ENCODE data around the gene TRIOBP.
A peak's percentile ranks its signal among the peaks of the same experiment; 100 is the strongest.
"Not testable (repeated sequence)": the region's sequence is repeated elsewhere in the genome, so short reads cannot be mapped to it uniquely, and the experiment has no call there.

The TRIOBP gene, protein sequence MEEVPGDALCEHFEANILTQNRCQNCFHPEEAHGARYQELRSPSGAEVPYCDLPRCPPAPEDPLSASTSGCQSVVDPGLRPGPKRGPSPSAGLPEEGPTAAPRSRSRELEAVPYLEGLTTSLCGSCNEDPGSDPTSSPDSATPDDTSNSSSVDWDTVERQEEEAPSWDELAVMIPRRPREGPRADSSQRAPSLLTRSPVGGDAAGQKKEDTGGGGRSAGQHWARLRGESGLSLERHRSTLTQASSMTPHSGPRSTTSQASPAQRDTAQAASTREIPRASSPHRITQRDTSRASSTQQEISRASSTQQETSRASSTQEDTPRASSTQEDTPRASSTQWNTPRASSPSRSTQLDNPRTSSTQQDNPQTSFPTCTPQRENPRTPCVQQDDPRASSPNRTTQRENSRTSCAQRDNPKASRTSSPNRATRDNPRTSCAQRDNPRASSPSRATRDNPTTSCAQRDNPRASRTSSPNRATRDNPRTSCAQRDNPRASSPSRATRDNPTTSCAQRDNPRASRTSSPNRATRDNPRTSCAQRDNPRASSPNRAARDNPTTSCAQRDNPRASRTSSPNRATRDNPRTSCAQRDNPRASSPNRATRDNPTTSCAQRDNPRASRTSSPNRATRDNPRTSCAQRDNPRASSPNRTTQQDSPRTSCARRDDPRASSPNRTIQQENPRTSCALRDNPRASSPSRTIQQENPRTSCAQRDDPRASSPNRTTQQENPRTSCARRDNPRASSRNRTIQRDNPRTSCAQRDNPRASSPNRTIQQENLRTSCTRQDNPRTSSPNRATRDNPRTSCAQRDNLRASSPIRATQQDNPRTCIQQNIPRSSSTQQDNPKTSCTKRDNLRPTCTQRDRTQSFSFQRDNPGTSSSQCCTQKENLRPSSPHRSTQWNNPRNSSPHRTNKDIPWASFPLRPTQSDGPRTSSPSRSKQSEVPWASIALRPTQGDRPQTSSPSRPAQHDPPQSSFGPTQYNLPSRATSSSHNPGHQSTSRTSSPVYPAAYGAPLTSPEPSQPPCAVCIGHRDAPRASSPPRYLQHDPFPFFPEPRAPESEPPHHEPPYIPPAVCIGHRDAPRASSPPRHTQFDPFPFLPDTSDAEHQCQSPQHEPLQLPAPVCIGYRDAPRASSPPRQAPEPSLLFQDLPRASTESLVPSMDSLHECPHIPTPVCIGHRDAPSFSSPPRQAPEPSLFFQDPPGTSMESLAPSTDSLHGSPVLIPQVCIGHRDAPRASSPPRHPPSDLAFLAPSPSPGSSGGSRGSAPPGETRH (N-terminal part only)

DNA sequence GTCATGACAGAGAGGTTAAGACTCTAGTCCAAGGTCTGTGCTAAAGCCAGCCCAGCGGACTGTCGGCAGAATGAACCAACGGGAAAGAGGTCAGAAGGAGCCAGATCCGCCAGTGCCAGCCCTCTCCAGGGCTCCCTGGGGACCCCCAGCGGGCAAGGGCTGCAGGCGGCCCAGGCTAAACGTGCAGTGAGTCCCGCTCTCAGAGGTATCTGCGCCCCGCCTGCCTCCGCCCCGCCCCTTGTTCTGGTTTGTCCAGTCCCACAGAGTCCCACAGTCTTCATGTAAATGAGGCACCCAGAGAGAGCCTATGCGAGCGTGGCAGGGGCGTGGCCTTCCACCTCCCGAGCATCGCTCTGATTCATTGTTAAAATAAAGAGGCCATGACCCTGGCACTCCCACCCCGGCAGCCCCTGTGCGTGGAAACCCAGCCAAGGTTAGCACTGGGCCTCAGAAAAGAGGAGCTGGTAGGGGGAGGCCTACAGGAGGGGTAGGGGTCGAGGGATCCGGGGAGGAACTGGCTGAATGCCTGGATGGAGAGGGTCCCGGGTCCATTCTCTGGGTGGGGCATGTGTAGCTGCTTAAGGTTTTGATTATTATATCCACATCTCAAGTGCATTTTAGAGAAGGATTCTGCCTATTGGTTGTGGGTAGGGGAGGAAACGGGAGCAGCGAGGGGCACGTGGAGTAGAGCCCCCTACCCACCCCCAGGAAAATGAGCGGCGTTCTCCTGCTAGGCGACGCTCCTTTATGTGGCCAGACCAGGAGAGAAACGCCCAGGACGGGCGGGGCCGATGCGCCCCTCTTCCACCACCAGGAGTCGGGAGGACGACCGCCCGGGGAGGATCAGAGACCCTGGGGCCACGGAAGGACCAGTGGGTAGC lies at the start of gene TRIOBP:
TSS of gene TRIOBP (plus strand) at position 392 of the 881 bp plus-strand sequence. CDS start 4,318 bp downstream, outside the sequence.
- peak; percentile 85 for DNase-seq

DNA sequence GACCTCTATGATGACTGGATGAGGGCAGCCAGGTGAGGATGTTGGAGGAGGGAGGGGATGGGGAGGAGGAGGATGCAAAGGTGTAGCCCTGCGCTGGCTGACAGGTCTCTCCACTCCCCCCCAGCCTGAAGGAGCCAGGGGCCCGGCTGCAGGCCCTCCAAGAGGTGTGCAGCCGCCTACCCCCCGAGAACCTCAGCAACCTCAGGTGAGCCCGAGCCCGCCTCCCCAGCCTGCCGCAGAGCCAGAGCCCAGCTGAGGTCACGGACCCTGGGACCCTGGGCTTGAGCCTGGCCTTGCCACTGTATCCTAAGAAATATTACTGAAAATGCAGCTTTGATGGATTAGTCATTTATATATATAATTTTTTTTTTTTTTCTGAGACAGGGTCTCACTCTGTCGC lies 49.5 kb upstream of the TRIOBP start:
- DNase-seq, result no peak

DNA sequence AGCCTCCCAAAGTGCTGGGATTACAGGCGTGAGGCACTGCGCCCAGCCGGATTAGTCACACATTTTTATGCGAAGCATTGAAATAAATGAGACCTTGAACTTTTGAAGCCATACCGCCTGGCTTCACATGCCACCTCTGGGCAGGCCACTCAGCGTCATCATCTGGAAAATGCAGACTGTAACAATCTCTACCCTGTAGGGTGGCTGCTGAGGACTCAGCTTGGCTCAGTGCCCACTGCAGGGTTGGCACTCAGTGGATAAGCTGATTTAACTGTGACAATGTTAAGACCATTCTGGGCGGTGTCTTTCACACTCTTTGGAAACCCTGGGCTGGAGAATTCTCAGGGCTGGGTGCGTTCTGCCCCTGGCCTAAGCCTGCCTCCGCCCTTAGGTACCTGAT lies 48.9 kb upstream of the TRIOBP start:
- DNase-seq, result no peak

DNA sequence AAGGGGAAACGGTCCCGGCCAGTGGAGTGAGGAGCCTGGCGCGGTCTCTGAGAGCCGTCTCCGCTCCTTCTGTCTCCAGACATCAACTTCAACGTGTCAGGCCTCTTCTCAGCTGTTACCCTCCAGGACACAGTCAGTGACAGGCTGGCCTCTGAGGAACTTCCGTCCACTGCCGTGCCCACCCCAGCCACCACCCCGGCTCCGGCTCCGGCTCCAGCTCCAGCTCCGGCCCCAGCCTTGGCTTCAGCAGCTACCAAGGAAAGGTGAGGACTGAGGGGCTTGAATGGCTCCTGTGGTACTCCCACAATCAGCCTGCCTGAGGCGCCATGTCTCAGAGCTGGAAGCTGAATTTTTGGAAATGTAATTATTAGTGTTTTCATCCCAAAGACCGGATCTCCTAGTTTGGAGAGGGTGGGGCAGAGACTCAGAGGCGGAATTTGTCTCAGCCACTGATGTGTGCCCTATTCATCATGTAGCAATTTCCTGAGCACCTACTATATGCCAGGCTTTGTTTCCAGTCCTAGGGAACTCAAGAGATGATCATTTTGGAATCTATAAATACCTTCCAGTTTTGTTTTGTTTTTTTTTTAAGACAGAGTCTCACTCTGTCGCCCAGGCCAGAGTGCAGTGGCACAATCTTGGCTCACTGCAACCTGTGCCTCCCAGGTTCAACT lies 46.2 kb upstream of the TRIOBP start:
- no peak for DNase-seq

DNA sequence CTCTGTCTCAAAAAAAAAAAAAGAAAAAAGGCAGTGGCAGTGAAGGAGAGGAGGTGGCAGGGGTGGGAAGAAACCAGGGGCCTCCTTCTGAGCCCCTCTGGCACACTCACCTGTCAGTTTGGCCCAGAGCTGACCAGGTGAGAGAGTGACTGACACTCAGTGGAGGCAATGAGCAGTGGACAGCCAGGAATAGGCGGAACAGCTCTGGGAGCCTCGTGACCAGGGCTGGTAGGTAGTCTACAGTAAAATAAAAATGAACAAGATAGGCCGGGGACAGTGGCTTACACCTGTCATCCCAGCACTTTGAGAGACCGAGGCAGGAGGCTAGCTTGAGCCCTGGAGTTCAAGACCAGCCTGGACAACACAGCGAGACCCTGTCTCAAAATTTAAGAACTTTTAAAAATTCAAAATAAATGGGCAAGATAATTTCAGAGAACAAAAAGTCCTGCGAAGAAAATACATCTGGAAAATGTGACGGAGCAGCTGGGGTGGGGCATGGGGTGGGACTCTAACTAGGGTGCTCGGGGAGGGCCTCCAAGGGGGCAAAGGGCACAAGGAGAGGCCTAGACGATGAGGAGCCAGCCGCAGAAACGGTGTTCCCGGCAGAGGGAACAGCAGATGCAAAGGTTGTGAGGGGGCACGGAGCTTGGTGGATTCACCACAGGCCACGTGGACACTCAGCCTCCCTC lies 42.1 kb upstream of the TRIOBP start:
- DNase-seq, result no peak

DNA sequence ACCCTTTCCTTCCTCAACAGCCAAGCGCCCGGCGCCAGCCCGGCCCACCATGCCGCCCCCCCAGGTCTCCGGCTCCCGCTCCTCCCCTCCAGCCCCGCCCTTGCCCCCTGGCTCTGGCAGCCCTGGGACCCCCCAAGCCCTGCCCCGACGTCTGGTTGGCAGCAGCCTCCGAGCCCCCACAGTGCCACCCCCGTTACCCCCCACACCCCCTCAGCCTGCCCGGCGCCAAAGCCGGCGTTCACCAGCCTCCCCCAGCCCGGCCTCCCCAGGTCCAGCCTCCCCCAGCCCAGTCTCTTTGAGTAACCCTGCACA lies 41.6 kb upstream of the TRIOBP start:
- no peak for DNase-seq

DNA sequence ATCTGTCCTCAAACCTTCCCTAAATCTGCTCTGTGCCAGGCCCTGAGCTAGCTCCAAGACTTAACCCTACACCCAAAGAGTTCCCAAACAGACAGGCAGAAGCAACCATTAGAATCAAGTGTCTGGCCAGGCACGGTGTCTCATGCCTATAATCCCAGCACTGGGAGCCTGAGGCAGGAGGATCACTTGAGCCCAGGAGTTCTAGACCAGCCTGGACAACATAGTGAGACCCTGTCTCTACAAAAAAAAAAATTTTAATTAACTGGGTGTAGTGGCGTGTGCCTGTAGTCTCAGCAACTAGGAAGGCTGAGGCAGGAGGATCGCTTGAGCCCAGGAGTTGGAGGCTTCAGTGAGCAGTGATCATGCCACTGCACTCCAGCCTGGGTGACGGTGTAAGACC lies 40.3 kb upstream of the TRIOBP start:
- DNase-seq, result not testable (repeated sequence)

DNA sequence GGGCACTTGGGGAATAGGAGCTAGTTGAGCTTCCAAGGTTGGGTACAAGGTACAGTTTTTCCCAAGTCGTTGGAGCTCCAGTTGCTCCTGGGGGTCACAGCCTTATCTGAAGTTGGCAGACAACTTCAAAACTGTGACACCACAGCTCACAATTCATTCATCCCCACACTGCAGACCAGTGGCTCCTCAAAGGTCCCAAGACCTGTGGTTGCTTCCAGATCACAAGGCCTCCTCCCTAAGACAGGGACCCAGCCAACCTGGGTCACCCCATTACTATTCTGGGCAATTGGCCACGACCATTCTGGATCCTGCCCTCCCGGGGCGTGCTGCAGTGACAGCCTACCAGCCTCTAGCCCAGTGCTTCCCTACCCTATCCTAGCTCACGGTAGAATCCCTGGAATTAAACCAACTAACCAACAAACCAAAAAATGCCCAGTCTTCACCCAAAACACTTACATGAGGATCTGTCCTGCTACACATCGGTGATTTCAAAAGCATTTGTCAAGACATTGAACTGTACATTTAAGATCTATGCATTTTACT lies 39.2 kb upstream of the TRIOBP start:
- DNase-seq, result no peak

DNA sequence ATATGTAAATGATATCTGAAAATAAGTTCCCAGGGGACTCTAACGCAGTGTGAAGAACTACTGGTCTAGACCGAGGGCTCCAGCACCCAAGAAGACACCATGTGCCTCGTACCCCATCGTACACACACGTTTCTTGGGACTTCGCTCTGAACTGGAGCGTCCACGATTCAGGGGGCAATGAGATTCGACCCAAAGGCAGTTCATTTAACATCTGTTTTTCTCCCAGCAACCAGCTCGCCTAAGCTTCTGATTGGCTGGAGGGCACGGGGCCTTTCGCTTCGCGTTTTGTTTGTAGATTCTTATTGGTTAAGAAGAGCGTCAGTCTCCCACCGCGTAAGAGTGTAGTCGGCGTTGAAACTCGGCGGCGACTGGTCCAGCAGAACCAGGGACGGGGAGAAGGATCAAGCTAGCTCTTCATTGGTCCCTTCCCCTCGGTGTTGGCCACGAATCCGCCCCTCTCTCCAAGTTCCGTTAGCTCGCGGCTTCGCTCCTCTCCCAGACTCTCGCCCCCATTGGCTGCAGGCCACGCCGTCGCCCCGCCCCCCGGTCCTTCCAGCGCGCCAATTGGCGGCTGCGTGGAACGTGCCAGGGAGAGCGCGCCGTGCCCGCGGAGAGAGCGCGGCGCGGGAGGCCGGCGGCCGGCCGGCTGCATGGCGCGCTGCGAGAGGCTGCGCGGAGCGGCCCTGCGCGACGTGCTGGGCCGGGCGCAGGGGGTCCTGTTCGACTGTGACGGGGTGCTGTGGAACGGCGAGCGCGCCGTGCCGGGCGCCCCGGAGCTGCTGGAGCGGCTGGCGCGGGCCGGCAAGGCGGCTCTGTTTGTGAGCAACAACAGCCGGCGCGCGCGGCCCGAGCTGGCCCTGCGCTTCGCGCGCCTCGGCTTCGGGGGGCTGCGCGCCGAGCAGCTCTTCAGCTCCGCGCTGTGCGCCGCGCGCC lies 38.4 kb upstream of the TRIOBP start, which contains the start of gene PDXP:
TSS of gene PDXP (plus strand) at position 591 of the 933 bp plus-strand sequence. CDS start at position 651, 60 bp downstream.
- peak; percentile 96 for DNase-seq

DNA sequence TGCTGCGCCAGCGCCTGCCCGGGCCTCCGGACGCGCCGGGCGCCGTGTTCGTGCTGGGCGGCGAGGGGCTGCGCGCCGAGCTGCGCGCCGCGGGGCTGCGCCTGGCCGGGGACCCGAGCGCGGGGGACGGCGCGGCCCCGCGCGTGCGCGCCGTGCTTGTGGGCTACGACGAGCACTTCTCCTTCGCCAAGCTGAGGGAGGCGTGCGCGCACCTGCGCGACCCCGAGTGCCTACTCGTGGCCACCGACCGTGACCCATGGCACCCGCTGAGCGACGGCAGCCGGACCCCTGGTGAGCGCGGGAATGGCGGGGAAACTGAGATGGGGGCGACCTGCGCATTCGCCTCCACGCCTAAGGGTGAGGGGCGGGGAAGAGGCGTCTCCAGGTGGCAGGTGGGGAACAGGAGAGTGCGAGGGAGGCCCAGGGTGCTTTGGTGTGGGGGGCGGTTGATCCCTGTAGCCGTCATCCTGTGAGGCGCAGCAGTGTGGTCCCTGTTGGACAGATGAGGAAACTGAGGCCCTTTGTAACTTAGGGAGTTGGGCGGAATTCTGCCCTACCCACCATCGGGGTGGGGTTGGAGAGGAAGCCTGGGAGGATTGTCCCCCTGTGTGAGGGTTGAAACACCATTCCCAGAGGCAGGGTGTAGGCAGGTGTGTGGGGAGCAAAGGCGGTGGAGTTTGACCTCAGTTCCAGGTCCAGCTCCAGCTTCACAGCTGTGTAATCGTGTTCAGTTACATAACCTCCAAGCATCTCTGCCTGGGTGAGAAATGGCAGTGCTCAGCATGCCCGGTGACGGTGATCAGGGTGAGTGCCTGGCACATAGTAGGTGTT lies 37.6 kb upstream of the TRIOBP start:
- no peak for DNase-seq

DNA sequence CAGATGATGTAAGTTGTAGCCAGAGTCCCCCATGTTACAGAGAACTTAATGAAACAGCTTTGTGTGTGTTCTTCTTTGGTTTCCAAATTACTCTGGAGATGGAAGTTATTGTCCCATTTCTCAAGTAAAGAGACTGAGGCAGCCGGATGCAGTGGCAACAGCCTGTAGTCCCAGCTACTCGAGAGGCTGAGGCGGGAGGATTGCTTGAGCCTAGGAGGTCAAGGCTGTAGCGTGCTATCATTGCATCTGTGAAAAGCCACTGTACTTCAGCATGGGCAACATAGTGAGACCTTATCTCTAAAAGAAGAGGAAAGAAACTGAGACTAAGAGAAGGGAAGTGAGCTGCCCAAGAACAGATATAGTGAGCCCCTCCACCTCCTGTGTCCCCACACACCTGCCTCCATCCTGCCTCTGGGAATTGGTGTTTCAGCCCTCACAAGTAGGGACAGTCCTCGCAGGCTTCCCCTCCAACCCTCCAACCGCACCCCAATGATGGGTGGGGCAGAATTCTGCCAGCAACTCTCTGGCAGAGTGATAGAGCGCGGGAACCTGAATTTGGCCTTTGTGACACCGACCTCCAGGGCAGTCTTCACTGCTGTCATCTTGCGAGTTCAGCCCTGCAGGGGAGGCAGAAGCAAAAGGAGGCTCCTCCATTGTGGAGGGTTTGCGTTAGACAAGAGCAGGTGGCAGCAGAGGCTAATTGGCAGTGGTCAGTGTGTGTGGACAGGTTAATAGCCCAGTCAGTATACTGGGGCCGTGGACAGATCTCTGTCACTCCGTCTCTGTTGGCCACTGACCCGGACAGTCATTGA lies 36.7 kb upstream of the TRIOBP start:
- DNase-seq, result no peak

DNA sequence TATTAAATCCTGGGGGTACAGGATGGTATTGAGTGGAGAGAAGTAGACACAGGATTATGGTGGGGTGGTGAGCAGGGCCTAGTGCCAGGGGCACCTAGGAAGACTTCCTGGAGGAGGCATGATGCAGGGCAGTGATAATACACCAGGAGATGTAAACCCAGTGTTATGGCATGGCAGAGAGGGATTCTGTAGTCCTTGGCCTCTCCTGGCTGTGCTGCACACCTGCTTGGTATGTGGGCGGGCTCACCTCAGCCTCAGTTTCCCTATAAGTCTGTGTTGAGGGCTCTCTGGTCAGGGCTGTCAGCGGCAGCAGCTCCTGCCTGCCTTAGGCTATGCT lies 36.2 kb upstream of the TRIOBP start:
- DNase-seq, result no peak

DNA sequence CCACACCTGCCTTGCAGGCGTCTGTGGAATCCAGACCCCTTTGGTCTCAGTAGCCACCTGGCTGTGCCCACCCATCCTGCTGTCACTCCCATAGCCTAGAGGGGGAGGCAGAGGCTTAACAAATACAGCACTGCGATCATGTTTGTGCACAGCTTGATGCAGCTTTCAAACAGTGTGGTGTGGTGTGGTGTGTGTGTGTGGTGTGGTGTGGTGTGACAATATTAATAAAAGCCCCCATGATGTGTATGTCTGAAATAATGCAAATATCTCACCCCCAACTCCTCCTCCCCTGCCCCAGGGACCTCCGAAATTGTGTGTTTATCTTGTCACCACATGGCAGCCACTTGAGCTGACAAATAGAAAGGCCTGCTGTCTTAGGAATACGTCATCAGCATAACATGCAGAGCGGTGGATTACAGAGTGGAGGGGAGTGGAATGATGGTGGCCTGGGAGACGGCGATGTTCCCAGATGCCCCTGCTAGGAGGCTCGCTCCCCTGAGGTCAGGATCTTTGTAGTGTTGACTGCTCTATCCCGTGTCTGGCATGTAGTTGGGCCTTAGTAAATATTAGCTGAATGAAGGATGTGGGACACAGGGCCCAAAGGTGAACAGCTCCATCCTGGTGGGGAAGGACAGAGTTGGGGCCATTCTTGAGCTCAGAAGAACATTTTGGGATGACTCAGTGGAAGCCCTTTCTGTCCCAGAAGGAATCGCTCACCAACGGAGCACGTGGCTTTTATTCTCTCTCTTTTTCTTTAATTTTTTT lies 35.5 kb upstream of the TRIOBP start:
- no peak for DNase-seq

DNA sequence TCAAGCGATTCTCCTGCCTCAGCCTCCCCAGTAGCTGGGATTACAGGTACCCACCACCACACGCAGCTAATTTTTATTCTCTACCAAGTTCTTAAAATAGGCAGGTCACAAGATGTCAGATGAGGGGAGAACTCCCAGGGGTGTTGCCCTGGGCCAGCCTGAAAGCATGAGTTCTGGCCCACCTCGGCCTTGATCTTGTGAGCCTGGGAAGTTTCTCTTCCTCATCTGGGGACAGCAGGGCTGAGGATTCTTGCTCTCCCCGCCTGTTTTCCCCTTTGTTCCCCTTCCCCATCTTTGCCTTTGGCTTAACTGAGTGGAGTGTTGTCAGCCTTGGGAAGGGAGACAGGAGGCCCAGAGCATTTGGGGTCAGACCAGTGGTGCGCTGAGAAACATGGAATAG lies 34.8 kb upstream of the TRIOBP start:
- DNase-seq, result no peak

DNA sequence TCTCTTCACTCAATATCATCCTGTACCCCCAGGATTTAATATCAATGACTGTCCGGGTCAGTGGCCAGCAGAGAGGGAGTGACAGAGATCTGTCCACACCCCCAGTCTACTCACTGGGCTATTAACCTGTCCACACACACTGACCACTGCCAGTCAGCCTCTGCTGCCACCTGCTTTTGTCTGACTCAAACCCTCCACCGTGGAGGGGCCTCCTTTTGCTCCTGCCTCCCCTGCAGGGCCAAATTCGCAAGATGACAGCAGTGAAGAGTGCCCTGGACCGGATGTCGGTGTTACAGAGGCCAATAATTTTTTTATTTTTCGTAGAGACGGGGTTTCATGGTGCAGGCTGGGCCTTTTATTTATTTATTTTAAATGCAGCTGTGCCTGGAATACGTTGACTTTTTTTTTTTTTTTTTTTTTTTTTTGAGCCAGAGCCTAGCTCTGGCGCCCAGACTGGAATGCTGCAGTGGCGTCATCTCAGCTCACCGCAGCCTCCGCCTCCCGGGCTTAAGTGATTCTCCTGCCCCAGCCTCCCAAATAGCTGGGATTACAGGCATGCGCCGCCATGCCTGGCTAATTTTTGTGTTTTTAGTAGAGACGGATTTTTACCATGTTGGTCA lies 33.2 kb upstream of the TRIOBP start:
- no peak for DNase-seq

All from NCI-H226 (cell line).